HG03469 (cell line): ENCODE results near the gene GRB7.
"Not testable (repeated sequence)": the region's sequence is repeated elsewhere in the genome, so short reads cannot be mapped to it uniquely, and the experiment has no call there.

Experiments used
- ATAC-seq: cut with Tn5 transposase; IDR thresholded peaks from one replicate; pipeline ENCODE4 v1.9.1; 2021; ENCODE audit warnings: mild to moderate bottlenecking, moderate library complexity, moderate number of reproducible peaks; ENCODE audit not compliant: unreplicated experiment

The GRB7 gene

GRCh38 chr17:39737760-39738567 lies at the start of gene GRB7:
Gene GRB7, plus strand, starts transcription at chr17:39737938. Its CDS starts 4,364 bp downstream, at chr17:39742302.
- no peak for ATAC-seq

GRCh38 chr17:39688475-39688835 lies 49.3 kb upstream of the GRB7 start:
- ATAC-seq, result no peak

GRCh38 chr17:39688945-39689344 lies 48.8 kb upstream of the GRB7 start:
- no peak for ATAC-seq

GRCh38 chr17:39694593-39694992 lies 43.1 kb upstream of the GRB7 start:
- ATAC-seq, result no peak

- no peak for ATAC-seq
Observed at GRCh38 chr17:39695089-39695474, 42.7 kb upstream of the GRB7 start.

GRCh38 chr17:39696731-39697130 lies 41.0 kb upstream of the GRB7 start:
- no peak for ATAC-seq

GRCh38 chr17:39697961-39698360 lies 39.8 kb upstream of the GRB7 start:
- no peak for ATAC-seq

- not testable (repeated sequence) for ATAC-seq
Observed at GRCh38 chr17:39699157-39699817, 38.5 kb upstream of the GRB7 start.

GRCh38 chr17:39699818-39700147 lies 38.0 kb upstream of the GRB7 start, which contains the start of gene ERBB2:
Gene ERBB2, plus strand, starts transcription at chr17:39700064. Its CDS starts 175 bp downstream, at chr17:39700239.
- no peak for ATAC-seq

GRCh38 chr17:39700148-39700987 lies 37.4 kb upstream of the GRB7 start:
- ATAC-seq, result no peak

- ATAC-seq, result no peak
Observed at GRCh38 chr17:39701012-39701783, 36.5 kb upstream of the GRB7 start.

GRCh38 chr17:39701784-39702422 lies 35.8 kb upstream of the GRB7 start:
- ATAC-seq, result no peak

- ATAC-seq, result no peak
Observed at GRCh38 chr17:39702901-39703893, 34.5 kb upstream of the GRB7 start.

GRCh38 chr17:39703913-39704312 lies 33.8 kb upstream of the GRB7 start:
- no peak for ATAC-seq

- ATAC-seq, result no peak
Observed at GRCh38 chr17:39704821-39705551, 32.8 kb upstream of the GRB7 start.

- no peak for ATAC-seq
Observed at GRCh38 chr17:39705786-39706348, 31.9 kb upstream of the GRB7 start.

GRCh38 chr17:39706383-39706782 lies 31.4 kb upstream of the GRB7 start:
- ATAC-seq, result no peak

- no peak for ATAC-seq
Observed at GRCh38 chr17:39706921-39707337, 30.8 kb upstream of the GRB7 start.
